ENCODE data around the gene PRR16.
A peak's percentile ranks its signal among the peaks of the same experiment; 100 is the strongest.

Gene PRR16

DNA sequence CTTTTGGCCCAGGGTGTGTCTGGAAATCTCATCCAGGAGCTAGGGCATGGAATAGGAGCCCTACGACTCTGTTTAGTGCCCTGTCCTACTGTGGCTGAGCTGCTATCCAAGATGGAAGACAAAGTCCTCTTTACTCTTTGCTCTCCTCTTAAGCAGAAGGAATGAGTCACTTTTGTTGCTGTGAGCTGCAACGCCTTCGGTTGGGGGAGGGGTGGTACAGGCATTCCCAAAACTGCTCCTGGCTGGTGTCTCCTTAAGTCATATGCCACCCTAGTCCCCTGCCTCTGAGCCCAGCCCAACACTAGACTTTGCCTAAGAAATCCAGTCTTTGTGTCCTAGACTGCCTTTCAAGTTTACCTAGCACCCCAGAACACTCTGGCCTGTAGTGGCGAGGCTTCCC is 99.9 kb downstream of the PRR16 start:
- no peaks in the 10 kb centered on the region for H3K27me3 ChIP-seq (ENCODE audit: insufficient read depth, insufficient read length)
- no peak overlapping the region for H3K9ac ChIP-seq (ENCODE audit: insufficient read length, low read depth)
- no peaks in the 10 kb centered on the region for H3K4me1 ChIP-seq (ENCODE audit: insufficient read depth, insufficient read length)
- TF ChIP-seq SUZ12 (IDR thresholded peaks at IDR 0.05; ENCODE audit: extremely low read depth, insufficient read depth, insufficient read length): no peak
- no peak for TF ChIP-seq ZNF274 (IDR thresholded peaks at IDR 0.05; ENCODE audit: low read depth, low read length)
- no peak for TF ChIP-seq YY1 (IDR thresholded peaks at IDR 0.05; ENCODE audit: insufficient read depth, insufficient read length)
- no peaks in the 10 kb centered on the region for H3K36me3 ChIP-seq (ENCODE audit: insufficient read depth, insufficient read length, low read length)
- H3K9me3 ChIP-seq (ENCODE audit: insufficient read depth, low read length): no peaks in the 10 kb centered on the region
- DNase-seq (ENCODE audit: low read depth, low spot score): peak; percentile 8
- H3K4me3 ChIP-seq (ENCODE audit: insufficient read length, low read depth): no peak overlapping the region

DNA sequence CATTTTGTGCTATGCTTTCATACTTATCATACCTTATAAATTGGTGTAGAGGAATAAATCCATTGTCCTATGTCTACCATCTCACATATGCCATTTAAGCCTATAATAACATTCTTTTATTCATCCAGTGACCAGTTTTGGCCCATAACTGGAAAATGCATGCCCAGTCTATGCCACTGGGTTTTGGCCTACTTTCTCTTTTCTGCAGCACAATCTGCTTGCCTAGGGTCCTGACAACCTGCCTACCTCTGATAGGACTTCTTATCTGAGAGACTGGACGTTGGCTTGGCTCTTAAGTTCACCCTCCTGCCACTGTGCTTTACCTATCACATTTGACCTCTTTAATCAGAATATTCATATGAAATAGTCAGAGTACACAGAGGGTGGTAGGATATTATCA is 103.0 kb downstream of the PRR16 start:
- Histone ChIP-seq H3K27me3 (ENCODE audit: insufficient read depth, insufficient read length) (no peaks in the 10 kb centered on the region), H3K36me3 (ENCODE audit: insufficient read depth, insufficient read length, low read length) (no peaks in the 10 kb centered on the region), H3K4me3 (ENCODE audit: insufficient read length, low read depth) (no peak overlapping the region), H3K9ac (ENCODE audit: insufficient read length, low read depth) (no peak overlapping the region), H3K4me1 (ENCODE audit: insufficient read depth, insufficient read length) (no peaks in the 10 kb centered on the region), H3K9me3 (ENCODE audit: insufficient read depth, low read length) (no peaks in the 10 kb centered on the region)
- no peak for DNase-seq (ENCODE audit: low read depth, low spot score)
- TF ChIP-seq SUZ12 (IDR thresholded peaks at IDR 0.05; ENCODE audit: extremely low read depth, insufficient read depth, insufficient read length) (no peak), YY1 (IDR thresholded peaks at IDR 0.05; ENCODE audit: insufficient read depth, insufficient read length) (no peak), ZNF274 (IDR thresholded peaks at IDR 0.05; ENCODE audit: low read depth, low read length) (no peak)

DNA sequence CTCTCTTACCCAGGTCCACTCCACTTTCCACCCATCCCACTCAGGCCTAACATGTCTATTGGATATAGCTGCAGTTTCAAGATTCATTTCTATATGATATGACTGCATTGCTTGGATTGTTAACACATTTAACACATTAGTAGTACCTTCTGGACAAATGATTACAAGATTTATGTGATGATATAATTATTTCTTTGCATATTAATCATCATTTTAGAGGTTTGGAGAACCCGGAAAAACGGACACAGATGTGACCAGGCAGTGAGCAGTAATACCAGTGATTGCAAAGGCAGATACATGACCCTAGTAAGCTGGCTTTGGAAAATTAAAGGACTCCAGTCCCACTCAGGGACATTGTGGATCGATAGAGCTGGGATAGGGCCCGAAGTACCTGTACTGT is 103.8 kb downstream of the PRR16 start:
- no peak for DNase-seq (ENCODE audit: low read depth, low spot score)
- TF ChIP-seq SUZ12 (IDR thresholded peaks at IDR 0.05; ENCODE audit: extremely low read depth, insufficient read depth, insufficient read length) (no peak), YY1 (IDR thresholded peaks at IDR 0.05; ENCODE audit: insufficient read depth, insufficient read length) (no peak), ZNF274 (IDR thresholded peaks at IDR 0.05; ENCODE audit: low read depth, low read length) (no peak)
- no peaks in the 10 kb centered on the region for H3K27me3 ChIP-seq (ENCODE audit: insufficient read depth, insufficient read length)

DNA sequence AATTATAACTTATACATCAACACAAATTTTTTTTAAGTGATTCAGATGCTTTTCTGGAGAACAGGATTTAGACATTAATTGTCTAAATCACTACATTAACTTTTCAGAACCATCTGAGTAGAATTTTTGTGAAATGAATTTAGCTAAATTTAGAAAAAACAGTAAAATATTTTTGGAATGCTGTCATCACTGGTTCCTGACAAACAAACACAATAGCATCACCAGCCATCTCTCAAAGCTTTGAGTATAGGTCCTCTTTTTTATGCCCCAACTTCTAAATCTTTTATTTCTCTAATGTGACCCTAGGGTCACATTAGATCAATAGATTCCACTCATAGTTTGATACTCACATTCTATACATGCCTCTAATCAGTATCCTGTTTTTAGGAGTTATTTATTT is 104.6 kb downstream of the PRR16 start:
- Histone ChIP-seq H3K4me1 (ENCODE audit: insufficient read depth, insufficient read length) (no peaks in the 10 kb centered on the region), H3K4me3 (ENCODE audit: insufficient read length, low read depth) (no peak overlapping the region), H3K27me3 (ENCODE audit: insufficient read depth, insufficient read length) (no peaks in the 10 kb centered on the region), H3K9me3 (ENCODE audit: insufficient read depth, low read length) (no peaks in the 10 kb centered on the region), H3K36me3 (ENCODE audit: insufficient read depth, insufficient read length, low read length) (no peaks in the 10 kb centered on the region), H3K9ac (ENCODE audit: insufficient read length, low read depth) (no peak overlapping the region)
- TF ChIP-seq ZNF274 (IDR thresholded peaks at IDR 0.05; ENCODE audit: low read depth, low read length) (no peak), SUZ12 (IDR thresholded peaks at IDR 0.05; ENCODE audit: extremely low read depth, insufficient read depth, insufficient read length) (no peak), YY1 (IDR thresholded peaks at IDR 0.05; ENCODE audit: insufficient read depth, insufficient read length) (no peak)
- no peak for DNase-seq (ENCODE audit: low read depth, low spot score)

More for the DNA sequence above, 103.8 kb downstream of the PRR16 start:
- Histone ChIP-seq H3K4me3 (ENCODE audit: insufficient read length, low read depth) (no peak overlapping the region), H3K36me3 (ENCODE audit: insufficient read depth, insufficient read length, low read length) (no peaks in the 10 kb centered on the region), H3K9ac (ENCODE audit: insufficient read length, low read depth) (no peak overlapping the region), H3K4me1 (ENCODE audit: insufficient read depth, insufficient read length) (no peaks in the 10 kb centered on the region), H3K9me3 (ENCODE audit: insufficient read depth, low read length) (no peaks in the 10 kb centered on the region)

DNA sequence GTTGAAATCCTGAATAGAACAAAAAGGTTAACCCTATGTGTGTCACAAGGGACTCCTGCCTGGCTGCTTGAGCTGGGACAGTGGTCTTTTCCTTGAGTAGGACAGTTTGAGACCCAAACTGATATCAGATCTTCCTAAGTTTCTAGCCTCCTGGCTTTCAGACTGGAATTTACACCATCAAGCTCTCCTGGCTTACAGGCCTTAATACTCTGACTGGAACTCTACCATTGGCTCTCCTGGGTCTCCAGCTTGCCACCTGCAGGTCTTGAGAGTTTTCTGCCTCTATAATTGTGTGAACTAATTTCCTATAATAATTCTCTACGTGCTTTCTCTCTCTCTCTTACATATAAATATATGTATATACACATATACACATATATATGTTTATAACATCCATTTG is 112.5 kb downstream of the PRR16 start:
- Histone ChIP-seq H3K36me3 (ENCODE audit: insufficient read depth, insufficient read length, low read length) (no peaks in the 10 kb centered on the region), H3K27me3 (ENCODE audit: insufficient read depth, insufficient read length) (no peaks in the 10 kb centered on the region), H3K9ac (ENCODE audit: insufficient read length, low read depth) (no peak overlapping the region), H3K4me3 (ENCODE audit: insufficient read length, low read depth) (no peak overlapping the region), H3K9me3 (ENCODE audit: insufficient read depth, low read length) (no peaks in the 10 kb centered on the region), H3K4me1 (ENCODE audit: insufficient read depth, insufficient read length) (no peaks in the 10 kb centered on the region)
- TF ChIP-seq SUZ12 (IDR thresholded peaks at IDR 0.05; ENCODE audit: extremely low read depth, insufficient read depth, insufficient read length) (no peak), YY1 (IDR thresholded peaks at IDR 0.05; ENCODE audit: insufficient read depth, insufficient read length) (no peak), ZNF274 (IDR thresholded peaks at IDR 0.05; ENCODE audit: low read depth, low read length) (no peak)
- DNase-seq (ENCODE audit: low read depth, low spot score): no peak

DNA sequence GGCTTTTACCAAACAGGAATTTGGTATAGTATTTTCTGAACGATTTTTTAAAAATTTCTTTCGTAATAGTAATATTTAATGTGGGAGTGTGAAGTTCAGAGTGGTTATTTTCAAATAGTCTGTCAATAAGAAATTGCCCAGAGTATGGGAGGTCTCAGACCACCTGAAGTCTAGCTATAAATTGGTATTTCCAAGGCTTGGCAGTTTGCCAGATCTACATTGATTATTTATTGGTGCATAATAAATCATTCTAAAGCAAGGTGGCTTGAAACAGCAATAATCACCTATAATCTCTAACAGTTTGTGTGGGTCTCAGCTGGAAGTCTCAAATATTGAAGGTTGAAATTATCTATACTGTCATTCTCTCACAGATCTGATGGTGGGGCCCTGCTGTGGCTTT is 118.5 kb downstream of the PRR16 start:
- H3K4me1 ChIP-seq (ENCODE audit: insufficient read depth, insufficient read length): no peaks in the 10 kb centered on the region
- H3K9me3 ChIP-seq (ENCODE audit: insufficient read depth, low read length): no peaks in the 10 kb centered on the region
- H3K4me3 ChIP-seq (ENCODE audit: insufficient read length, low read depth): no peak overlapping the region
- no peak overlapping the region for H3K9ac ChIP-seq (ENCODE audit: insufficient read length, low read depth)
- H3K36me3 ChIP-seq (ENCODE audit: insufficient read depth, insufficient read length, low read length): no peaks in the 10 kb centered on the region
- TF ChIP-seq ZNF274 (IDR thresholded peaks at IDR 0.05; ENCODE audit: low read depth, low read length) (no peak), YY1 (IDR thresholded peaks at IDR 0.05; ENCODE audit: insufficient read depth, insufficient read length) (no peak), SUZ12 (IDR thresholded peaks at IDR 0.05; ENCODE audit: extremely low read depth, insufficient read depth, insufficient read length) (no peak)
- no peak for DNase-seq (ENCODE audit: low read depth, low spot score)
- H3K27me3 ChIP-seq (ENCODE audit: insufficient read depth, insufficient read length): no peaks in the 10 kb centered on the region

DNA sequence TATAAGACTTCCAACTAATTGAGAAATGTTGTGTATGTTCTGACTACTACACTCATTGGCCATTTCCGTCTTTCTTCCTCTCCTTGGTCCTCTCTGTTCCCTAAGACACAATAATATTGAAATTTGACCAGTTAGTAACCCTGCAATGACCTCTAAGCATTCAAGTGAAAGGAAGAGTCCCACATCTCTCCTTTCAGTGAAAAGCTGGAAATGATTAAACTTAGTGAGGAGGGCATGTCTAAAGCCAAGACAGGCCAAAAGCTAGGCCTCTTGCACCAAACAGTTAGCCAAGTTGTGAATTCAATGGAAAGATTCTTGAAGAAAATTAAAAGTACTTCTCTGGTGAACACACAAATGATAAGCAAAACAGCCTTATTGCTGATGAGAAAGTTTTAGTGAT is 122.5 kb downstream of the PRR16 start:
- H3K27me3 ChIP-seq (ENCODE audit: insufficient read depth, insufficient read length): no peaks in the 10 kb centered on the region
- no peak overlapping the region for H3K9ac ChIP-seq (ENCODE audit: insufficient read length, low read depth)
- H3K9me3 ChIP-seq (ENCODE audit: insufficient read depth, low read length): no peaks in the 10 kb centered on the region
- TF ChIP-seq YY1 (IDR thresholded peaks at IDR 0.05; ENCODE audit: insufficient read depth, insufficient read length) (no peak), ZNF274 (IDR thresholded peaks at IDR 0.05; ENCODE audit: low read depth, low read length) (no peak), SUZ12 (IDR thresholded peaks at IDR 0.05; ENCODE audit: extremely low read depth, insufficient read depth, insufficient read length) (no peak)
- H3K4me3 ChIP-seq (ENCODE audit: insufficient read length, low read depth): no peak overlapping the region
- DNase-seq (ENCODE audit: low read depth, low spot score): no peak
- H3K36me3 ChIP-seq (ENCODE audit: insufficient read depth, insufficient read length, low read length): no peaks in the 10 kb centered on the region
- H3K4me1 ChIP-seq (ENCODE audit: insufficient read depth, insufficient read length): no peaks in the 10 kb centered on the region

DNA sequence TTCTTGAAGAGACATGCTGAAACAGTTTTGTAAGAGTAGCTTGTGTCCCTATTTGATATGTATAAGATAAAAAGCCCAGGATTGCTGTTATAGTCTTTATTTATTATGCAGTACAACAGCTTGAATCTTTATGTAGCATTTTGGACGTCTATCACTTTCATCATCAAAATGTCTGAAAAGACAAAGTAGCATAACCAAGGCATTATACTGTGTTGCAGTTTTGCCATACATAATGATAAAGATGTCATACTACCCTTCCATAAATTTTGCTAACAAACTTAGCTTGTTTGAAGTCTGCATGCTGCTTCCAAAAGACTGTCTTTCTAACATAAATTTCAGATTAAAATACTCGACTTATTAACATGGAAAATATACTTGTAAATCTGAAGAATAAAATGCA is 127.8 kb downstream of the PRR16 start:
- no peaks in the 10 kb centered on the region for H3K27me3 ChIP-seq (ENCODE audit: insufficient read depth, insufficient read length)
- no peak for TF ChIP-seq SUZ12 (IDR thresholded peaks at IDR 0.05; ENCODE audit: extremely low read depth, insufficient read depth, insufficient read length)
- TF ChIP-seq ZNF274 (IDR thresholded peaks at IDR 0.05; ENCODE audit: low read depth, low read length): no peak
- TF ChIP-seq YY1 (IDR thresholded peaks at IDR 0.05; ENCODE audit: insufficient read depth, insufficient read length): no peak

More for the DNA sequence above, 127.8 kb downstream of the PRR16 start:
- no peak for DNase-seq (ENCODE audit: low read depth, low spot score)
- Histone ChIP-seq H3K9me3 (ENCODE audit: insufficient read depth, low read length) (no peaks in the 10 kb centered on the region), H3K4me3 (ENCODE audit: insufficient read length, low read depth) (no peak overlapping the region), H3K36me3 (ENCODE audit: insufficient read depth, insufficient read length, low read length) (no peaks in the 10 kb centered on the region), H3K4me1 (ENCODE audit: insufficient read depth, insufficient read length) (no peaks in the 10 kb centered on the region), H3K9ac (ENCODE audit: insufficient read length, low read depth) (no peak overlapping the region)
